Measurements from ENCODE around the gene CRYBA1.

- TF ChIP-seq POLR2AphosphoS5 (IDR thresholded peaks at IDR 0.05; ENCODE audit: insufficient read depth, low read depth, low read length) = no peak
- TF ChIP-seq CTCF (IDR thresholded peaks at IDR 0.05; ENCODE audit: extremely low read depth in 1 of 2, insufficient read depth in 1 of 2, low read depth in 1 of 2, low read length in 2 of 2) = no peak
- no peak for TF ChIP-seq EZH2 (IDR thresholded peaks at IDR 0.05; ENCODE audit: borderline replicate concordance, low read depth, low read length, severe bottlenecking)
Observed at GRCh38 chr17:29212094-29212631, 34.5 kb upstream of the CRYBA1 start.
